ENCODE results near the gene GPATCH2L. TPM values are rescaled to one million over a fixed set of nuclear protein-coding genes. Genes with fewer than 3 reads are reported as not detected.

Gene GPATCH2L
- total RNA-seq, 1 experiment from 2014 or later, result 76.7 TPM

- Mint-ChIP-seq H3K27ac (no peak overlapping the region), H3K4me3 (no peak overlapping the region), H3K4me1 (peaks cover 10 to 21% of the 10 kb centered on the region in 2 experiments), H3K9me3 (peaks cover 0 to 2% of the 10 kb centered on the region in 2 experiments; a peak in 2 of 5 replicates), H3K36me3 (ENCODE audit: insufficient read depth in 1 of 3, low read depth in 3 of 3) (no peaks in the 10 kb centered on the region; a peak in 1 of 7 replicates), H3K27me3 (ENCODE audit: low read depth) (peaks cover 65% of the 10 kb centered on the region)
- no peak overlapping the region for H4K8ac ChIP-seq (replicated peaks; ENCODE audit: insufficient read length, low read depth, low read length)
- H3K4me2 ChIP-seq (ENCODE audit: insufficient read depth, insufficient read length, low read length), result no peak overlapping the region
- no peaks in the 10 kb centered on the region for H3K79me1 ChIP-seq (ENCODE audit: insufficient read depth, low read depth, low read length, poor library complexity, severe bottlenecking)
- H2BK20ac ChIP-seq (ENCODE audit: low read depth, low read length, poor library complexity, severe bottlenecking), result no peak overlapping the region
- H3K79me2 ChIP-seq (ENCODE audit: insufficient read depth, low read length), result no peaks in the 10 kb centered on the region
- H4K5ac ChIP-seq (ENCODE audit: insufficient read length, low read depth, low read length), result no peak overlapping the region
- H3K56ac ChIP-seq (ENCODE audit: insufficient read length, low read depth, low read length), result no peak overlapping the region
- no CpG with 5 or more reads among the region's 3 CpGs for WGBS (ENCODE audit: extremely low coverage, insufficient read length, low lambda C conversion rate)
- no peak overlapping the region for H2BK5ac ChIP-seq (ENCODE audit: insufficient read length, low read length)
- H2AK5ac ChIP-seq (ENCODE audit: insufficient read length, low read length), result no peak overlapping the region
- no peak overlapping the region for H2BK12ac ChIP-seq (ENCODE audit: insufficient read length, low read depth, low read length)
- H3K27ac ChIP-seq (ENCODE audit: insufficient read length, low read depth, low read length), result no peak overlapping the region
- H4K20me1 ChIP-seq (ENCODE audit: control insufficient read depth, insufficient read depth, insufficient read length), result peaks cover 2% of the 10 kb centered on the region
- no peak overlapping the region for H2BK15ac ChIP-seq (ENCODE audit: low read depth, low read length)
- no peaks in the 10 kb centered on the region; the same call in 1 of the 2 replicates for H3K4me1 ChIP-seq (ENCODE audit: insufficient read depth, low read length)
- no peak overlapping the region for H3K4ac ChIP-seq (ENCODE audit: low read depth, low read length)
- H3T11ph ChIP-seq (ENCODE audit: low read length), result no peak overlapping the region
- no peaks in the 10 kb centered on the region; the same call in none of the 2 replicates for H3K27me3 ChIP-seq (ENCODE audit: insufficient read depth, low read length)
- no peak overlapping the region for H4K91ac ChIP-seq (ENCODE audit: insufficient read length, low read depth, low read length)
- DNase-seq, result no peak
- TF ChIP-seq, protein P1, sequence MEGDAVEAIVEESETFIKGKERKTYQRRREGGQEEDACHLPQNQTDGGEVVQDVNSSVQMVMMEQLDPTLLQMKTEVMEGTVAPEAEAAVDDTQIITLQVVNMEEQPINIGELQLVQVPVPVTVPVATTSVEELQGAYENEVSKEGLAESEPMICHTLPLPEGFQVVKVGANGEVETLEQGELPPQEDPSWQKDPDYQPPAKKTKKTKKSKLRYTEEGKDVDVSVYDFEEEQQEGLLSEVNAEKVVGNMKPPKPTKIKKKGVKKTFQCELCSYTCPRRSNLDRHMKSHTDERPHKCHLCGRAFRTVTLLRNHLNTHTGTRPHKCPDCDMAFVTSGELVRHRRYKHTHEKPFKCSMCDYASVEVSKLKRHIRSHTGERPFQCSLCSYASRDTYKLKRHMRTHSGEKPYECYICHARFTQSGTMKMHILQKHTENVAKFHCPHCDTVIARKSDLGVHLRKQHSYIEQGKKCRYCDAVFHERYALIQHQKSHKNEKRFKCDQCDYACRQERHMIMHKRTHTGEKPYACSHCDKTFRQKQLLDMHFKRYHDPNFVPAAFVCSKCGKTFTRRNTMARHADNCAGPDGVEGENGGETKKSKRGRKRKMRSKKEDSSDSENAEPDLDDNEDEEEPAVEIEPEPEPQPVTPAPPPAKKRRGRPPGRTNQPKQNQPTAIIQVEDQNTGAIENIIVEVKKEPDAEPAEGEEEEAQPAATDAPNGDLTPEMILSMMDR (conservative IDR thresholded peaks at IDR 0.05), result no peak
- no peak overlapping the region for H2BK120ac ChIP-seq (ENCODE audit: low read depth, low read length, poor library complexity, severe bottlenecking)
- H3K9me3 ChIP-seq (ENCODE audit: control insufficient read depth, low read depth, low read length), result no peaks in the 10 kb centered on the region
- no peak overlapping the region for H3K14ac ChIP-seq (ENCODE audit: insufficient read depth, low read length)
- H2AFZ ChIP-seq (ENCODE audit: low read length), result no peak overlapping the region
- H3K23ac ChIP-seq (ENCODE audit: insufficient read length, low read depth, low read length), result no peak overlapping the region
- H3K23me2 ChIP-seq (ENCODE audit: insufficient read length, low read depth, low read length, poor library complexity, severe bottlenecking), result no peaks in the 10 kb centered on the region
- no peak overlapping the region for H3K9ac ChIP-seq (ENCODE audit: extremely low read depth, insufficient read length, low read length)
- H3K18ac ChIP-seq (ENCODE audit: insufficient read length, low read depth, low read length), result no peak overlapping the region
Observed at GRCh38 chr14:76129851-76130576, 21.7 kb upstream of the GPATCH2L start.

All from H9 (cell line).